ENCODE data around the gene RASL11B. TPM values are rescaled to one million over a fixed set of nuclear protein-coding genes. Genes with fewer than 3 reads are reported as not detected.

RASL11B gene
- total RNA-seq, 2 experiments from 2014 or later, result 0.14 to 0.32 TPM

DNA sequence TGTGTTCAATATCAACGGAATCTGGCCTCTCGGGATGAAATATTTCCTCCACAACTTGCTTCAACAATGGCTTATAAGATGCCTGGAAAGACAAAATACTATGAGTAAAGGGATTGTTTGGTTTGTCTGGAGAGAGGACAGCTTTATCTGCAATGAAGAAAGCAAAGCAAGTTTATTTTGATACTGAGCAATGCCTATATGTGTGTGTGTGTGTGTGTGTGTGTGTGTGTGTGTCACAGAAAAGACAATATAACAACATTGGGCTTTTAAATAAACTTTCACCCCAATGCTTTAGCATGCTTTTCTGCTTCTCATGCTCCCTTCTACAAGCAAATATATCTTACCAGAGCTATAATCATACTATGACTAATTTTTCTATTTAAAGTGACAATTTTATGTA, 45.4 kb downstream of the RASL11B start:
- no peaks in the 10 kb centered on the region for H3K9me3 Mint-ChIP-seq
- no peak overlapping the region for H3K27ac Mint-ChIP-seq
- H3K4me3 Mint-ChIP-seq, result no peak overlapping the region
- DNase-seq, result no peak
- H3K4me1 Mint-ChIP-seq, result peaks cover under 1% of the 10 kb centered on the region
- no peaks in the 10 kb centered on the region for H3K27me3 Mint-ChIP-seq
- H3K36me3 Mint-ChIP-seq, result peaks cover 35% of the 10 kb centered on the region

DNA sequence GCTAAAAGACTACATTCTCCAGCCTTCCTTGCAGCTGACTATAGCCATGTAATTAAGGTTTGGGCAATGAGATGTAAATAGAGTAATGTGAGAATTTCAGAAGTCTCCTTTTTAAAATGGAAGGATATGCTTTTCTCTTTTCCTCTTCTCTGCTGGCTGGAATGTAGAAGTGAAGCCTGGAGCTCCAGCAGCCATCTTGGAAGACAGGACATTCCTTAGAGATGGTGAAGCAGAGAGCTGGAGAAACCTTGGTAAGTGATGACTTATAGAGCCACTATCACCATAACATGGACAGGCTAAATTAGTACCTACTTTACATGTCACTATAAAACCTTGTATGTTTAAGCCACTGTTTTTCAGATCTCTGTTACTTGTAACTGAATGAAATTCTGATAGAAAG, 48.0 kb downstream of the RASL11B start:
- Mint-ChIP-seq H3K4me3 (no peak overlapping the region), H3K36me3 (peaks cover 20% of the 10 kb centered on the region), H3K4me1 (peaks cover 3% of the 10 kb centered on the region), H3K9me3 (no peaks in the 10 kb centered on the region), H3K27ac (no peak overlapping the region), H3K27me3 (no peaks in the 10 kb centered on the region)
- no peak for DNase-seq

DNA sequence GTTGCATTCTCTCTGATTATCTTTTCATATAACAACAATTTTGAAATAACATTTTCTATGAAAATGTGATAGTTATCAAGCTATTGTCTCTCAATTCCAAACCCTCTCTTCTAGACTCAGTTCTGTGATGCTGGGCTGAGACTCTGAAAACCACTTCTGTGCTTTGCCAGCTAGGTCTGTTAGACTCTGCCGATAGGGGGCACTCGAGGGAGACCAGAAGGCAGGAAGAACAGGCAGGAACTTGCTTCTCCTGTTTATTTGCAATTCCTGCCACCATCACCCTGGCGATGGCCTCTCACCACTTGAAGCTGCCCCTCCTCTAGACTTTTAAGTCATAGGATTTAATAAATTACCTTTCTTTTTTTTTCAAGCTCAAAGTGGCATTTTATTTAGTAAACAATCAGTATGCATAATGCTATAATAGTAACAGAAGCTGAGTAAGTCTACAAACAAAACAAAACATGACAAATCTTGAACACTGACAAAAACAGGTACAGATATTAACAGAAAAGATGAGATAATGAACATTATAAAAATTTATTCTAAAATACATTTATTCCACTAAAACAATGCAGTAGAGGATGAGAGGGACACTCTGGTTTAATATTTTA, 49.7 kb downstream of the RASL11B start:
- Mint-ChIP-seq H3K4me1 (peaks cover 3% of the 10 kb centered on the region), H3K27me3 (no peaks in the 10 kb centered on the region), H3K36me3 (peaks cover 10% of the 10 kb centered on the region), H3K4me3 (no peak overlapping the region), H3K9me3 (no peaks in the 10 kb centered on the region), H3K27ac (no peak overlapping the region)
- peak; percentile 57 for DNase-seq

DNA sequence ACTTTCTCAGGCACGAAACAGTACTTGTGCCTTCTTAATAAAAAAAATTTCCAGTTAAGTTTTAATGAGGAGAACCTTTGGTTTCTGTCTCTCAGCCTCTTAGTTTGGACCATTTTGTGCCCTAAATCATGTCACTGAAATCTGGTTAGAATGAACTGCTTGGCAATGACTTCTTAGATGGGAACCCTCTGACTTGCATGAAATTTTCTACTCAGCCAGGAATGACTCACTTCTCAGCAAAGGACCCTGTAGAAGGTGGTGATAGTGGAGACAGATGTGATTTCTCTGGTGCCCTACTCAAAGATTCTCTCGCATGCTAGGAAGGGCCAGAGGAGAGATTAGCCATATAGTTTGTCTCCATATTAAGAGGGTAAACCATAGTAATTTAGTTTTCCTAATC, 50.5 kb downstream of the RASL11B start:
- H3K9me3 Mint-ChIP-seq, result no peaks in the 10 kb centered on the region
- no peak overlapping the region for H3K4me3 Mint-ChIP-seq
- H3K27me3 Mint-ChIP-seq, result no peaks in the 10 kb centered on the region

DNA sequence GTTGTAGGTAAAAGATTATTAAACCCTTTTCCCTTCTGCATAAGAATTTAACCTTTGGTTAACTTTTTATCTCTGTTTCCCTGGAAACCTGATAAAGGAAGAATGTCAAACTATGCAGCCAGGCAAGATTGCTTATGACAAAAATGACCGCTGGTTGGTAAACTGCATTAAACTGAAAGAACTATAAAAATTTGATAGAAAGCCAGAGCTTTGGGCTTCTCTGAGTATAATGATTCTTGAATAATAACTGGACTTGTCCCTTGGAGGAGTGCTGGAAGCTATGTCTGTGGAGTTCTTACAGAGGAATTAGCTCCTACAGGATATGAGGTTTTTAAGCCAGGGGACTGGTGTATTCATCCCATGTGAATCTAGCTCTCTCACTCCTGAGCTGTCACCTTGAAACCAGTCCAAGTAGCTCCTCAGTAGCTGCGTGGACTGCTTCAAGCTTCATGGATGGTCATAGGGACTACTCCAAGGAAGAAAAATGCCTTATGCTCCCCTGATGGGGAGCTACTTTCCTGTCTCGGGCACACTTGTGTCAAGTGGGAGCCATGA, 52.0 kb downstream of the RASL11B start:
- H3K4me3 Mint-ChIP-seq, result no peak overlapping the region
- peaks cover 6% of the 10 kb centered on the region for H3K36me3 Mint-ChIP-seq
- H3K27ac Mint-ChIP-seq, result no peak overlapping the region
- no peak for DNase-seq
- H3K9me3 Mint-ChIP-seq, result no peaks in the 10 kb centered on the region
- no peaks in the 10 kb centered on the region for H3K27me3 Mint-ChIP-seq
- peaks cover 3% of the 10 kb centered on the region for H3K4me1 Mint-ChIP-seq

More for the DNA sequence above, 50.5 kb downstream of the RASL11B start:
- H3K4me1 Mint-ChIP-seq, result peaks cover 3% of the 10 kb centered on the region
- no peak for DNase-seq
- H3K36me3 Mint-ChIP-seq, result peaks cover 3% of the 10 kb centered on the region
- no peak overlapping the region for H3K27ac Mint-ChIP-seq

DNA sequence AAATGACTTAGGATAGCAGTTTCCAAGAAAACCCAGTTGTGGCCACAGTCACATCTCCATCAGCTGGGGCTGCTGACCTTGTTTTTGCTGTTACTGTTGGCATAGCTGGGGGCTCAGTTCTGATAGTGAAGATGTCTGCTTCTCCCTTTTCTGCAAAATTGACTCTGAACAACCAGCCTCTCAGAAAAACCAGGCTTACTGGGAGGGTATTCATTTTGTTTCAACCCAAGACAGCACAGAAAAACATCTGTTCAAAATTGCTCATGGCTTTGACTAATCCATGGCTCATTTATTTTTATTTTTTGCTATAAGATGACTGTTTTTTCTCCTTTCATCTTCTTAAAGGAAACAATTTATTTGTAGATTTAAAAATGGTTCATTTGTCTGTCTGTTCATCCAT, 53.1 kb downstream of the RASL11B start:
- Mint-ChIP-seq H3K4me3 (no peak overlapping the region), H3K27ac (no peak overlapping the region), H3K9me3 (no peaks in the 10 kb centered on the region), H3K27me3 (no peaks in the 10 kb centered on the region), H3K4me1 (peaks cover 3% of the 10 kb centered on the region), H3K36me3 (peaks cover 4% of the 10 kb centered on the region)
- DNase-seq, result no peak

DNA sequence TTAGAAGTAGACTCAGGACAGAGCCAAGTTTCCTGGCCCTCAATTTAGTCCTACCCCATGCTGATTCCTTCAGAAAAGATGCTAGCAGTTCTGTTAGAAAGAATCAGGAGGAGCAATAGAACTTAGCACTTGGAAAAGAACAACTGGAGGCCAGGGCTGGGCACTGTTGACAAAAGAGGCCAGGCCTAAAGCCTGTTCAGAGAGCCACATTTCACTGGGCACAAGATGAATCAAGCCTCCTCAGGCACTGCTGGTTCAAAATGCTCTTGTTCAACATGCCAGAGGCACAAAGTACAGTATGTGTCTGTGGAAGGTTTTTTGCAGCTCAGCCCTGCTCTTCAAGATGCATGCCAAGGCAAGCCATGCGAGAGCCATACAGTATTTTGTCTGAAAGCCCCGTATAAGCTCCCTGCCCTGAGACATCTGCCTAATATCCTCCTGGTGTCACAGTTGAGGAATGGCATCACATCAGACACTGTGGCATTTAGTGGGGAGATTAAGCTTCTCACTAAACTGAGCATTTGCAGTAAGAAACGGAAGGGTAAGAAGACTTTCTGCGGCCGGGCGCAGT, 53.7 kb downstream of the RASL11B start:
- no peak overlapping the region for H3K27ac Mint-ChIP-seq
- H3K27me3 Mint-ChIP-seq, result no peaks in the 10 kb centered on the region
- no peak for DNase-seq
- no peak overlapping the region for H3K4me3 Mint-ChIP-seq
- H3K4me1 Mint-ChIP-seq, result peaks cover 3% of the 10 kb centered on the region
- peaks cover 4% of the 10 kb centered on the region for H3K36me3 Mint-ChIP-seq
- H3K9me3 Mint-ChIP-seq, result no peaks in the 10 kb centered on the region

Other genes starting within 250 kb of the RASL11B start
- gene USP46, start 203.0 kb upstream of the RASL11B start, total RNA-seq, result 1 to 10 TPM; 6.1 TPM
- gene ERVMER34-1, start 110.9 kb upstream of the RASL11B start, total RNA-seq, result under 1 TPM; 0.06 to 0.12 TPM